ENCODE data around the gene CHTF8.

- no peak for TF ChIP-seq POLR2A (IDR thresholded peaks at IDR 0.05; ENCODE audit: low read depth)
- no peak for TF ChIP-seq CTCF (IDR thresholded peaks at IDR 0.05)
- TF ChIP-seq POLR2AphosphoS5 (IDR thresholded peaks at IDR 0.05), result peak; percentile 68 to 75
Measured at GRCh38 chr16:69179328-69180010, 47.1 kb upstream of the CHTF8 start.
